Smooth muscle cell (in vitro differentiated cells): ENCODE measurements around the gene MTX3. TPM values are rescaled to one million over a fixed set of nuclear protein-coding genes. Genes with fewer than 3 reads are reported as not detected.

ENCODE experiments used
- DNase-seq: peaks from one replicate; lab custom pipeline; 2025; ENCODE audit not compliant: unreplicated experiment; lab: John Stamatoyannopoulos, UW
- H2AFZ ChIP-seq: fragments of 200-600 bp; sonication (generic); 2 replicates; pipeline ENCODE4 v1.6.0; 2016; ENCODE audit warnings: antibody characterized with exemption, low read depth, mild to moderate bottlenecking
- H3F3A ChIP-seq: fragments of 200-600 bp; sonication (generic); 2 replicates; pipeline ENCODE4 v1.6.0; 2017; ENCODE audit warnings: antibody characterized with exemption, low read depth
- H3K27ac ChIP-seq: fragments of 200-600 bp; sonication (generic); 2 replicates; pipeline ENCODE4 v1.5.1; 2016; ENCODE audit warnings: low read depth, mild to moderate bottlenecking
- H3K27me3 ChIP-seq: fragments of 200-600 bp; sonication (generic); 2 replicates; pipeline ENCODE4 v1.6.1; 2016; ENCODE audit warnings: low read depth, mild to moderate bottlenecking
- H3K36me3 ChIP-seq: fragments of 200-600 bp; sonication (generic); 2 replicates; pipeline ENCODE4 v1.5.1; 2016; ENCODE audit warnings: low read depth
- H3K4me1 ChIP-seq: fragments of 200-600 bp; sonication (generic); 2 replicates; pipeline ENCODE4 v1.5.1; 2016; ENCODE audit warnings: low read depth
- H3K4me2 ChIP-seq: fragments of 200-600 bp; sonication (generic); 2 replicates; pipeline ENCODE4 v1.6.0; 2016; ENCODE audit warnings: mild to moderate bottlenecking
- H3K4me3 ChIP-seq: fragments of 200-600 bp; sonication (generic); 2 replicates; pipeline ENCODE4 v1.5.1; 2016; ENCODE audit warnings: mild to moderate bottlenecking
- H3K79me2 ChIP-seq: fragments of 200-600 bp; sonication (generic); 2 replicates; pipeline ENCODE4 v1.6.0; 2016; ENCODE audit warnings: low read depth, mild to moderate bottlenecking
- H3K9ac ChIP-seq: fragments of 200-600 bp; sonication (generic); 2 replicates; pipeline ENCODE4 v1.6.0; 2016; ENCODE audit warnings: low read depth
- H3K9me3 ChIP-seq: fragments of 200-600 bp; sonication (generic); replicated peaks from 2 replicates; pipeline ENCODE4 v1.5.1; 2016; ENCODE audit warnings: low read depth
- H4K20me1 ChIP-seq: fragments of 200-600 bp; sonication (generic); 2 replicates; pipeline ENCODE4 v1.6.0; 2016; ENCODE audit warnings: low read depth
- CTCF ChIP-seq: fragments of 200-600 bp; sonication (generic); IDR thresholded peaks from 2 replicates; pipeline ENCODE4 v1.5.1; 2017; ENCODE audit warnings: borderline replicate concordance, mild to moderate bottlenecking, antibody characterized with exemption; ENCODE audit not compliant: insufficient read depth, poor library complexity, severe bottlenecking
- WGBS: methylation state at CpG from one replicate; pipeline ENCODE4 v1.1.7; 2016; ENCODE audit warnings: low lambda C conversion rate; 5-methylcytosine and 5-hydroxymethylcytosine counted together
- polyA plus RNA-seq: library from polyadenylated mRNA; unstranded; fragments of >200 nt; fragmentation: Nextera tagmentation; extraction: Ambion mirVana; gene quantifications from 2 replicates; pipeline ENCODE4 v1.2.1, GENCODE V29; 2016
- total RNA-seq: library from RNA; depleted of rRNA; stranded (reverse); fragments of >200 nt; gene quantifications from 2 replicates; pipeline ENCODE4 v1.2.3, GENCODE V29; 2014

Gene MTX3
- total and polyA plus RNA-seq, 2 experiments from 2014 or later: 2.7 to 17.9 TPM

- Histone ChIP-seq H3K9ac (no peak overlapping the region), H3K4me3 (no peak overlapping the region), H3K4me1 (no peaks in the 10 kb centered on the region), H3K27ac (no peak overlapping the region), H2AFZ (no peak overlapping the region), H4K20me1 (no peaks in the 10 kb centered on the region), H3K9me3 (no peaks in the 10 kb centered on the region), H3K27me3 (peaks cover 8% of the 10 kb centered on the region), H3K4me2 (no peak overlapping the region), H3K36me3 (no peaks in the 10 kb centered on the region), H3K79me2 (no peaks in the 10 kb centered on the region), H3F3A (no peaks in the 10 kb centered on the region)
- 98% methylated on average over 1 of the region's 1 CpG for WGBS
- no peak for TF ChIP-seq CTCF
- DNase-seq: no peak
Observed at GRCh38 chr5:79999722-80000121, 8.7 kb upstream of the MTX3 start.

GRCh38 chr5:79992891-79993657 lies 2.0 kb upstream of the MTX3 start:
- H3K9ac ChIP-seq: no peak overlapping the region
- no peak for DNase-seq
- WGBS: 91% methylated on average over 2 of the region's 2 CpGs
- no peak overlapping the region for H3K4me2 ChIP-seq
- no peaks in the 10 kb centered on the region for H3K9me3 ChIP-seq
- no peaks in the 10 kb centered on the region for H3K79me2 ChIP-seq
- peaks cover 20% of the 10 kb centered on the region for H3K4me1 ChIP-seq
- no peaks in the 10 kb centered on the region for H4K20me1 ChIP-seq
- peaks cover 27% of the 10 kb centered on the region for H3K27me3 ChIP-seq
- H3F3A ChIP-seq: no peaks in the 10 kb centered on the region
- TF ChIP-seq CTCF: no peak
- peaks cover 4% of the 10 kb centered on the region for H3K36me3 ChIP-seq
- H3K4me3 ChIP-seq: no peak overlapping the region
- no peak overlapping the region for H3K27ac ChIP-seq
- H2AFZ ChIP-seq: no peak overlapping the region

GRCh38 chr5:79990205-79990597 lies 861 bp downstream of the MTX3 start:
- peak overlapping the region; percentile 93 for H3K4me2 ChIP-seq
- H3K36me3 ChIP-seq: peaks cover 25% of the 10 kb centered on the region
- peak overlapping the region; percentile 83 for H3K9ac ChIP-seq
- peak overlapping the region; percentile 90 for H3K4me3 ChIP-seq
- H4K20me1 ChIP-seq: no peaks in the 10 kb centered on the region
- no peak for DNase-seq
- H3K79me2 ChIP-seq: no peaks in the 10 kb centered on the region
- peaks cover 24% of the 10 kb centered on the region for H3K27me3 ChIP-seq
- H3K4me1 ChIP-seq: peaks cover 20% of the 10 kb centered on the region
- no peak for TF ChIP-seq CTCF
- WGBS: 63% methylated on average over 6 of the region's 6 CpGs
- H2AFZ ChIP-seq: peak overlapping the region; percentile 100
- no peak overlapping the region for H3K27ac ChIP-seq
- no peaks in the 10 kb centered on the region for H3K9me3 ChIP-seq
- no peaks in the 10 kb centered on the region for H3F3A ChIP-seq

- peaks cover 13% of the 10 kb centered on the region for H3K4me1 ChIP-seq
- H3K27ac ChIP-seq: no peak overlapping the region
- no peaks in the 10 kb centered on the region for H4K20me1 ChIP-seq
- no peaks in the 10 kb centered on the region for H3K79me2 ChIP-seq
- no peak overlapping the region for H3K9ac ChIP-seq
- H3F3A ChIP-seq: no peaks in the 10 kb centered on the region
- no peaks in the 10 kb centered on the region for H3K27me3 ChIP-seq
- H3K36me3 ChIP-seq: peaks cover 35% of the 10 kb centered on the region
- H3K4me2 ChIP-seq: no peak overlapping the region
- no peak for DNase-seq
- no peaks in the 10 kb centered on the region for H3K9me3 ChIP-seq
- no peak for TF ChIP-seq CTCF
- no peak overlapping the region for H2AFZ ChIP-seq
- no peak overlapping the region for H3K4me3 ChIP-seq
Observed at GRCh38 chr5:79986260-79986659, 4.8 kb downstream of the MTX3 start.
